ENCODE measurements around the gene PPFIBP2. TPM values are rescaled to one million over a fixed set of nuclear protein-coding genes. Genes with fewer than 3 reads are reported as not detected.

The PPFIBP2 gene
- polyA plus RNA-seq, 2 of the 4 experiments (the other 2 are of a cell fraction) = 13.4 to 32.5 TPM

GRCh38 chr11:7696424-7696823, 182.6 kb downstream of the PPFIBP2 start:
- no peak for DNase-seq (ENCODE audit: low read depth in 1 of 2, low spot score in 1 of 2)
- no peak for FAIRE-seq
- WGBS (ENCODE audit: missing lambda C conversion rate) = 42% methylated on average over 5 of the region's 5 CpGs
- ATAC-seq = no peak
- Histone ChIP-seq H3K4me1 (no peaks in the 10 kb centered on the region), H3K4me3 (no peak overlapping the region), H3K4me2 (no peak overlapping the region), H3K9me3 (no peaks in the 10 kb centered on the region), H3K27ac (no peak overlapping the region)
- CTCF ChIA-PET = interaction anchor here (1.5 to 2.6 kb wide), 6 partner anchors 31 to 599 kb away, joined by 4 to 13 read pairs (median 10); partner anchors contain the start of gene PPFIBP2
- POLR2A ChIA-PET = no interaction called here
- no peak for TF ChIP-seq SREBF2 (IDR thresholded peaks at IDR 0.05)
- no peak for TF ChIP-seq GATA3 (IDR thresholded peaks at IDR 0.05; ENCODE audit: borderline replicate concordance)
- TF ChIP-seq CTCF (IDR thresholded peaks at IDR 0.05) = no peak
- no peak for TF ChIP-seq ZSCAN20 (CRISPR knock-in tag; IDR thresholded peaks at IDR 0.05)

Other genes starting within 250 kb of the PPFIBP2 start
- 0.05 TPM in 1 of 2 replicates, not detected in the other for gene OLFML1, start 28.5 kb upstream of the PPFIBP2 start, polyA plus RNA-seq (2011; rRNA removed)
- gene OLFML1, start 28.5 kb upstream of the PPFIBP2 start, polyA plus RNA-seq (2017; fragmentation: RNase III; extraction: RNeasy Plus Mini Kit Qiagen cat#74134 plus additional on column Dnase treatment) = not detected in 3 replicates
- 6.1 and 6.3 TPM in 2 replicates for gene CYB5R2, start 159.5 kb downstream of the PPFIBP2 start, polyA plus RNA-seq (2011; rRNA removed)
- gene CYB5R2, start 159.5 kb downstream of the PPFIBP2 start, polyA plus RNA-seq (2017; fragmentation: RNase III; extraction: RNeasy Plus Mini Kit Qiagen cat#74134 plus additional on column Dnase treatment) = 2.3 to 2.9 TPM (median 2.4 TPM) in 3 replicates
- not detected in 2 replicates for gene OVCH2, start 192.5 kb downstream of the PPFIBP2 start, polyA plus RNA-seq (2011; rRNA removed)
- gene OVCH2, start 192.5 kb downstream of the PPFIBP2 start, polyA plus RNA-seq (2017; fragmentation: RNase III; extraction: RNeasy Plus Mini Kit Qiagen cat#74134 plus additional on column Dnase treatment) = not detected in 3 replicates

Data from A549 (cell line).